Adrenal gland (tissue), 5 donors: ENCODE measurements around the gene SLC8A3.

ENCODE experiments used
- POLR2A ChIP-seq, 2 donors: fragments of 450-650 bp; IDR thresholded peaks; one replicate each; pipeline ENCODE4 v1.6.1; 2017; ENCODE audit warnings: antibody characterized with exemption in 2 of 2, mild to moderate bottlenecking in 2 of 2, moderate library complexity in 1 of 2
- TF ChIP-seq, protein P1 (sequence below), 6 experiments: fragments of 450-650 bp in 4 of 6; fragments of 200-600 bp in 2 of 6; sonication (generic) in 1 of 6; IDR thresholded peaks; 1 replicate in 5 of 6; 2 replicates in 1 of 6; pipeline versions ENCODE4 v1.5.1 to v1.8.0; 2016 to 2021; ENCODE audit warnings: antibody characterized with exemption in 6 of 6, mild to moderate bottlenecking in 2 of 6, moderate library complexity in 1 of 6
- donor health status: DM: no; HTN: no; CAD: no.

DNA sequence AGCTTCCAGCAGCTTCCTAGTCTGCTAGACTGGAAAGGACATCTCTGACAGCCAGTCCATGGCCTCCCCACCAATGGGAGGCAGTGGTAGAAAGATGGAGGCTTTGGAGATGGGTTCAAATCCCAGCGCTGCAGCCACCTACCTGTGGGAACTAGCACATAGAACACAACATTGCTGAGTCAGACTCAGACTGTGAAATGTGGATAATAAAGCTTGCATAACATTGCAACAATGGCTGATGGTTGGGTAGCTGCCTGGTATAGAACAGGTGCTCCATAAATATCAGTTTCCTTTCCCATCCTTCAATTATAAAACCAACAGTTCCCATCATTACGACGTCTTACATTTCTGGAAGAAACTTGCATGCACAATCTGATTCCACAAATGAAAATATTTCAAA, 94.6 kb downstream of the SLC8A3 start:
- TF ChIP-seq, protein P1, sequence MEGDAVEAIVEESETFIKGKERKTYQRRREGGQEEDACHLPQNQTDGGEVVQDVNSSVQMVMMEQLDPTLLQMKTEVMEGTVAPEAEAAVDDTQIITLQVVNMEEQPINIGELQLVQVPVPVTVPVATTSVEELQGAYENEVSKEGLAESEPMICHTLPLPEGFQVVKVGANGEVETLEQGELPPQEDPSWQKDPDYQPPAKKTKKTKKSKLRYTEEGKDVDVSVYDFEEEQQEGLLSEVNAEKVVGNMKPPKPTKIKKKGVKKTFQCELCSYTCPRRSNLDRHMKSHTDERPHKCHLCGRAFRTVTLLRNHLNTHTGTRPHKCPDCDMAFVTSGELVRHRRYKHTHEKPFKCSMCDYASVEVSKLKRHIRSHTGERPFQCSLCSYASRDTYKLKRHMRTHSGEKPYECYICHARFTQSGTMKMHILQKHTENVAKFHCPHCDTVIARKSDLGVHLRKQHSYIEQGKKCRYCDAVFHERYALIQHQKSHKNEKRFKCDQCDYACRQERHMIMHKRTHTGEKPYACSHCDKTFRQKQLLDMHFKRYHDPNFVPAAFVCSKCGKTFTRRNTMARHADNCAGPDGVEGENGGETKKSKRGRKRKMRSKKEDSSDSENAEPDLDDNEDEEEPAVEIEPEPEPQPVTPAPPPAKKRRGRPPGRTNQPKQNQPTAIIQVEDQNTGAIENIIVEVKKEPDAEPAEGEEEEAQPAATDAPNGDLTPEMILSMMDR (IDR thresholded peaks at IDR 0.05) = no peak
- TF ChIP-seq POLR2A (IDR thresholded peaks at IDR 0.05) = no peak
